Measurements from ENCODE around the gene SERPINE3. TPM values are rescaled to one million over a fixed set of nuclear protein-coding genes. Genes with fewer than 3 reads are reported as not detected.

SERPINE3 gene
- polyA plus RNA-seq, 1 donor from 2014 or later: not detected

GRCh38 chr13:51332566-51333361 lies 6.7 kb upstream of the SERPINE3 start:
- H3K4me2 ChIP-seq (ENCODE audit: low read length): no peak overlapping the region
- H4K20me1 ChIP-seq (ENCODE audit: insufficient read depth): no peaks in the 10 kb centered on the region
- no peaks in the 10 kb centered on the region for H3K79me2 ChIP-seq (replicated peaks; ENCODE audit: insufficient read depth, low read length)
- no peaks in the 10 kb centered on the region for H3K9me2 ChIP-seq (ENCODE audit: insufficient read depth, low read length)
- no peaks in the 10 kb centered on the region for H3K36me3 ChIP-seq (ENCODE audit: insufficient read depth, low read length)
- H3K27me3 ChIP-seq (ENCODE audit: insufficient read depth, low read depth, low read length): no peaks in the 10 kb centered on the region
- no peaks in the 10 kb centered on the region for H3K9me3 ChIP-seq (ENCODE audit: low read length)
- no peak overlapping the region for H3K27ac ChIP-seq (ENCODE audit: low read length)
- H3K4me3 ChIP-seq (ENCODE audit: low read length): no peak overlapping the region
- no peak overlapping the region for H3K9ac ChIP-seq (ENCODE audit: low read length)
- H2AFZ ChIP-seq (ENCODE audit: low read depth, low read length): no peak overlapping the region
- H3F3A ChIP-seq (ENCODE audit: insufficient read depth, low read length, poor library complexity, severe bottlenecking): no peaks in the 10 kb centered on the region
- TF ChIP-seq EZH2 (IDR thresholded peaks at IDR 0.05; ENCODE audit: borderline replicate concordance, insufficient read depth, low read length, poor library complexity, severe bottlenecking): no peak
- TF ChIP-seq EP300 (conservative IDR thresholded peaks at IDR 0.05; ENCODE audit: poor library complexity, severe bottlenecking): no peak
- no peak for TF ChIP-seq SMC3 (conservative IDR thresholded peaks at IDR 0.05; ENCODE audit: poor library complexity)
- TF ChIP-seq POLR2AphosphoS5 (IDR thresholded peaks at IDR 0.05): no peak
- TF ChIP-seq RAD21 (conservative IDR thresholded peaks at IDR 0.05): no peak
- TF ChIP-seq TAF1 (IDR thresholded peaks at IDR 0.05; ENCODE audit: low read depth): no peak
- TF ChIP-seq, protein P1, sequence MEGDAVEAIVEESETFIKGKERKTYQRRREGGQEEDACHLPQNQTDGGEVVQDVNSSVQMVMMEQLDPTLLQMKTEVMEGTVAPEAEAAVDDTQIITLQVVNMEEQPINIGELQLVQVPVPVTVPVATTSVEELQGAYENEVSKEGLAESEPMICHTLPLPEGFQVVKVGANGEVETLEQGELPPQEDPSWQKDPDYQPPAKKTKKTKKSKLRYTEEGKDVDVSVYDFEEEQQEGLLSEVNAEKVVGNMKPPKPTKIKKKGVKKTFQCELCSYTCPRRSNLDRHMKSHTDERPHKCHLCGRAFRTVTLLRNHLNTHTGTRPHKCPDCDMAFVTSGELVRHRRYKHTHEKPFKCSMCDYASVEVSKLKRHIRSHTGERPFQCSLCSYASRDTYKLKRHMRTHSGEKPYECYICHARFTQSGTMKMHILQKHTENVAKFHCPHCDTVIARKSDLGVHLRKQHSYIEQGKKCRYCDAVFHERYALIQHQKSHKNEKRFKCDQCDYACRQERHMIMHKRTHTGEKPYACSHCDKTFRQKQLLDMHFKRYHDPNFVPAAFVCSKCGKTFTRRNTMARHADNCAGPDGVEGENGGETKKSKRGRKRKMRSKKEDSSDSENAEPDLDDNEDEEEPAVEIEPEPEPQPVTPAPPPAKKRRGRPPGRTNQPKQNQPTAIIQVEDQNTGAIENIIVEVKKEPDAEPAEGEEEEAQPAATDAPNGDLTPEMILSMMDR (IDR thresholded peaks at IDR 0.05; ENCODE audit: poor library complexity, severe bottlenecking): no peak
- TF ChIP-seq MXI1 (conservative IDR thresholded peaks at IDR 0.05; ENCODE audit: poor library complexity, severe bottlenecking): no peak
- no peak for TF ChIP-seq REST (IDR thresholded peaks at IDR 0.05; ENCODE audit: borderline replicate concordance)

DNA sequence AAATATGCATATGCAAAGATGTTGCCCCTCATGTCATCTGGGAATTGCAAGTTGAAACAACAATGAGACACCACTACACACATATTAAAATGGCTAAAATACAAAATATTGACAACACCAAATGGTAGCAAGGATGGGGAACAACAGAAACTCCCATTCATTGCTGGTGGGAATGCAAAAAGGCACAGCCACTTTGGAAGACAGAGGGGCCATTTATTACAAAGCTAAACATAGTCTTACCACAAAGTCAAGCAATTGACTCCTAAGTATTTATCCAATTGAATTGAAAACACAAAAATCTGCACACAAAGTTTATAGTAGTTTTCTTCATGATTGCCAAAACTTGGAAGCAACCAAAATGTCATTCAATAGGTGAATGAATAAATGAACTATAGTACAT lies 6.1 kb upstream of the SERPINE3 start:
- H3K27ac ChIP-seq (ENCODE audit: low read length): no peak overlapping the region
- H3K27me3 ChIP-seq (ENCODE audit: insufficient read depth, low read depth, low read length): no peaks in the 10 kb centered on the region
- no peaks in the 10 kb centered on the region for H3K9me3 ChIP-seq (ENCODE audit: low read length)
- H3K9me2 ChIP-seq (ENCODE audit: insufficient read depth, low read length): no peaks in the 10 kb centered on the region
- no peaks in the 10 kb centered on the region for H3K79me2 ChIP-seq (replicated peaks; ENCODE audit: insufficient read depth, low read length)
- no peak overlapping the region for H3K4me2 ChIP-seq (ENCODE audit: low read length)
- H4K20me1 ChIP-seq (ENCODE audit: insufficient read depth): no peaks in the 10 kb centered on the region
- no peaks in the 10 kb centered on the region for H3F3A ChIP-seq (ENCODE audit: insufficient read depth, low read length, poor library complexity, severe bottlenecking)
- no peak overlapping the region for H3K4me3 ChIP-seq (ENCODE audit: low read length)
- no peaks in the 10 kb centered on the region for H3K36me3 ChIP-seq (ENCODE audit: insufficient read depth, low read length)
- TF ChIP-seq, protein P1 (IDR thresholded peaks at IDR 0.05; ENCODE audit: poor library complexity, severe bottlenecking): no peak
- no peak for TF ChIP-seq REST (IDR thresholded peaks at IDR 0.05; ENCODE audit: borderline replicate concordance)
- no peak for TF ChIP-seq EZH2 (IDR thresholded peaks at IDR 0.05; ENCODE audit: borderline replicate concordance, insufficient read depth, low read length, poor library complexity, severe bottlenecking)
- TF ChIP-seq MXI1 (conservative IDR thresholded peaks at IDR 0.05; ENCODE audit: poor library complexity, severe bottlenecking): no peak
- TF ChIP-seq EP300 (conservative IDR thresholded peaks at IDR 0.05; ENCODE audit: poor library complexity, severe bottlenecking): no peak
- no peak overlapping the region for H2AFZ ChIP-seq (ENCODE audit: low read depth, low read length)
- H3K9ac ChIP-seq (ENCODE audit: low read length): no peak overlapping the region
